HCT116 (cell line): ENCODE data around the gene RCL1. TPM values are rescaled to one million over a fixed set of nuclear protein-coding genes. Genes with fewer than 3 reads are reported as not detected.

Experiments
- ATAC-seq: fragments of 200-7000 bp; cut with Tn5 transposase; 2 replicates; pipeline ENCODE4 v1.9.1; 2020; ENCODE audit warnings: mild to moderate bottlenecking, moderate library complexity
- BruUV-seq: library from RNA; stranded (reverse); fragments of 400-500 nt; replicated peaks from 2 replicates; lab custom pipeline; 2021; lab: Mats Ljungman, UMichigan
- CTCF ChIA-PET: fragments of 300-600 bp; sonication (Branson Sonifier 250); formaldehyde crosslinking; loops from one replicate; lab custom pipeline; 2021; ENCODE audit warnings: antibody characterized with exemption; lab: Charles Lee
- POLR2A ChIA-PET: fragments of 300-600, 350-600 bp; sonication (Branson Sonifier 250); formaldehyde crosslinking; loops from one replicate; lab custom pipeline; 2021; ENCODE audit warnings: antibody characterized with exemption; lab: Charles Lee
- RAD21 ChIA-PET, 2 experiments: fragments of 300-600 bp; sonication (Branson Sonifier 250); formaldehyde crosslinking; loops; one replicate each; lab custom pipeline; 2023; ENCODE audit warnings: low total read pairs in 2 of 2; ENCODE audit not compliant: uncharacterized antibody in 2 of 2, unreplicated experiment in 2 of 2, low non-redundant PET in 1 of 2; lab: Charles Lee
- DNase-seq: peaks from one replicate; pipeline ENCODE4 v3.0.0-alpha.2; 2010; ENCODE audit warnings: low read depth, low spot score
- H2AFZ ChIP-seq: fragments of 200-600 bp; shearing (Covaris generic), sonication (generic); 2 replicates; pipeline ENCODE4 v1.6.1; 2017; ENCODE audit warnings: low read depth, mixed run types, mixed read lengths, antibody characterized with exemption, low read length; ENCODE audit not compliant: poor library complexity, severe bottlenecking
- H3K27ac ChIP-seq: 2 replicates; pipeline ENCODE4 v1.5.1; 2012; ENCODE audit warnings: low read depth, low read length
- H3K27me3 ChIP-seq: fragments of 200-600 bp; sonication (generic); 2 replicates; pipeline ENCODE4 v1.6.1; 2016; ENCODE audit warnings: mixed run types, low read length, mixed read lengths; ENCODE audit not compliant: insufficient read depth
- H3K36me3 ChIP-seq, 2 experiments: fragments of 200-500 bp in 1 of 2; fragments of 200-600 bp in 1 of 2; sonication (Bioruptor generic) in 1 of 2; sonication (generic) in 1 of 2; 2 replicates each; pipeline versions ENCODE4 v1.5.1 to v1.6.1; 2014 to 2016; ENCODE audit warnings: low read length in 2 of 2, inconsistent platforms in 1 of 2, mixed read lengths in 1 of 2, mixed run types in 1 of 2; ENCODE audit not compliant: insufficient read depth in 2 of 2, control insufficient read depth in 1 of 2
- H3K4me1 ChIP-seq, 2 experiments: fragments of 200-600 bp in 1 of 2; sonication (generic) in 1 of 2; 2 replicates each; pipeline versions ENCODE4 v1.5.1 to v1.6.1; 2012 to 2017; ENCODE audit warnings: low read length in 2 of 2, inconsistent platforms in 1 of 2, mild to moderate bottlenecking in 1 of 2, mixed read lengths in 1 of 2, mixed run types in 1 of 2, moderate library complexity in 1 of 2; ENCODE audit not compliant: insufficient read depth in 2 of 2, control insufficient read depth in 1 of 2
- H3K4me2 ChIP-seq: fragments of 200-600 bp; sonication (generic); 2 replicates; pipeline ENCODE4 v1.6.1; 2017; ENCODE audit warnings: mixed run types, low read length, mixed read lengths
- H3K4me3 ChIP-seq, 2 experiments: fragments of 200-600 bp in 1 of 2; sonication (generic) in 1 of 2; replicated peaks in 1 of 2; 2 replicates each; pipeline ENCODE4 v1.5.1; 2011 to 2016; ENCODE audit warnings: low read length in 2 of 2, control low read depth in 1 of 2, low read depth in 1 of 2, mild to moderate bottlenecking in 1 of 2, mixed read lengths in 1 of 2, mixed run types in 1 of 2
- H3K79me2 ChIP-seq: fragments of 200-600 bp; sonication (generic); 2 replicates; pipeline ENCODE4 v1.6.1; 2017; ENCODE audit warnings: mild to moderate bottlenecking, mixed run types, low read length, moderate library complexity, mixed read lengths; ENCODE audit not compliant: insufficient read depth
- H3K9ac ChIP-seq: fragments of 200-600 bp; sonication (generic); 2 replicates; pipeline ENCODE4 v1.6.1; 2016; ENCODE audit warnings: low read length, mixed read lengths
- H3K9me2 ChIP-seq: fragments of 200-600 bp; sonication (generic), shearing (Covaris generic); 2 replicates; pipeline ENCODE4 v1.6.1; 2017; ENCODE audit warnings: mixed run types, mild to moderate bottlenecking, moderate library complexity; ENCODE audit not compliant: insufficient read depth
- H3K9me3 ChIP-seq, 2 experiments: fragments of 200-500 bp in 1 of 2; fragments of 200-600 bp in 1 of 2; sonication (Bioruptor generic) in 1 of 2; sonication (generic) in 1 of 2; 2 replicates each; pipeline ENCODE4 v1.6.1; 2014 to 2017; ENCODE audit warnings: low read length in 2 of 2, mixed read lengths in 2 of 2, inconsistent platforms in 1 of 2, low read depth in 1 of 2, mild to moderate bottlenecking in 1 of 2, mixed run types in 1 of 2, moderate library complexity in 1 of 2; ENCODE audit not compliant: control insufficient read depth in 1 of 2, insufficient read depth in 1 of 2
- H4K20me1 ChIP-seq: fragments of 200-600 bp; sonication (generic), shearing (Covaris generic); 2 replicates; pipeline ENCODE4 v1.6.1; 2017; ENCODE audit warnings: mixed run types, mild to moderate bottlenecking, moderate library complexity; ENCODE audit not compliant: insufficient read depth
- ELF1 ChIP-seq: IDR thresholded peaks from 2 replicates; pipeline ENCODE4 v1.6.1; 2012; ENCODE audit warnings: low read depth, borderline replicate concordance
- FOSL1 ChIP-seq: IDR thresholded peaks from 2 replicates; pipeline ENCODE4 v1.6.1; 2012; ENCODE audit warnings: low read depth
- POLR2AphosphoS5 ChIP-seq: IDR thresholded peaks from 2 replicates; pipeline ENCODE4 v1.6.1; 2011; ENCODE audit warnings: mild to moderate bottlenecking, low read depth, low read length, moderate library complexity
- SIN3A ChIP-seq: IDR thresholded peaks from 2 replicates; pipeline ENCODE4 v1.6.1; 2012; ENCODE audit warnings: low read depth
- ZFX ChIP-seq: fragments of 450-650 bp; IDR thresholded peaks from 2 replicates; pipeline ENCODE4 v1.6.1; 2017
- intact Hi-C: fragments of 100-400 bp; cut with micrococcal nuclease; formaldehyde crosslinking; loops from 2 replicates; pipeline ENCODE4 v1.10.0; 2022
- total RNA-seq: library from RNA; stranded (reverse); gene quantifications from one replicate; pipeline ENCODE4 v1.2.1, GENCODE V29; 2021; ENCODE audit not compliant: unreplicated experiment
- TF ChIP-seq, protein P1 (sequence below), 3 experiments: fragments of 200-600 bp in 1 of 3; sonication (generic) in 1 of 3; IDR thresholded peaks in 2 of 3; conservative IDR thresholded peaks in 1 of 3; 2 replicates each; pipeline ENCODE4 v1.5.1; 2012 to 2017; ENCODE audit warnings: low read depth in 2 of 3, low read length in 2 of 3, antibody characterized with exemption in 1 of 3, borderline replicate concordance in 1 of 3, control low read depth in 1 of 3, mild to moderate bottlenecking in 1 of 3, mixed read lengths in 1 of 3, mixed run types in 1 of 3, moderate library complexity in 1 of 3; ENCODE audit not compliant: insufficient read depth in 1 of 3
- TF ChIP-seq, protein P2 (sequence below): IDR thresholded peaks from 2 replicates; pipeline ENCODE4 v1.6.1; 2011; ENCODE audit warnings: mild to moderate bottlenecking, low read length, moderate library complexity; ENCODE audit not compliant: insufficient replicate concordance; ENCODE audit errors: extremely low read depth
- TF ChIP-seq, protein P3 (sequence below): IDR thresholded peaks from 2 replicates; pipeline ENCODE4 v1.6.1; 2012; ENCODE audit warnings: low read depth
- TF ChIP-seq, protein P4 (sequence below): IDR thresholded peaks from 2 replicates; pipeline ENCODE4 v1.6.1; 2012

RCL1 gene
- total RNA-seq, 1 experiment from 2014 or later: 29.9 TPM

DNA sequence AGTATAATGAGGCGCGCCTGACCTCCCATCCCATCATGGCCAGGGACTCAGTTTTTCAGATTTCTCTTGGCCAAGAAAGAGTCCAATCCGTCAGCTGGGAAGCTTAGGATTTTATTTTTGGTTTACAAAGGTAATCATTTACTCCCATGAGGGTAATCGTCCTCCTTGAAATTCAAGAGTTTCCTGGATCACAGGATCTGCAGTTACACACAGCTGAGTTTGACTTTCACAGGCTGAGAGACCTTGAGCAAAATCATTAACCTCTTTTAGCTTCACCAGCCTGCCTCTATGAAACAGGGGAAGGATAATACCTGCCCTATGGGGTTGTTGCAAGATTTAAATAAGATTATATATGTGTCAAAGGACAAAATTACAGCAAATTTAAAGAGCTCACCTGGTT is 36.3 kb upstream of the RCL1 start (continued):
- TF ChIP-seq ELF1: no peak
- no peak for TF ChIP-seq FOSL1
- no peak for TF ChIP-seq POLR2AphosphoS5

DNA sequence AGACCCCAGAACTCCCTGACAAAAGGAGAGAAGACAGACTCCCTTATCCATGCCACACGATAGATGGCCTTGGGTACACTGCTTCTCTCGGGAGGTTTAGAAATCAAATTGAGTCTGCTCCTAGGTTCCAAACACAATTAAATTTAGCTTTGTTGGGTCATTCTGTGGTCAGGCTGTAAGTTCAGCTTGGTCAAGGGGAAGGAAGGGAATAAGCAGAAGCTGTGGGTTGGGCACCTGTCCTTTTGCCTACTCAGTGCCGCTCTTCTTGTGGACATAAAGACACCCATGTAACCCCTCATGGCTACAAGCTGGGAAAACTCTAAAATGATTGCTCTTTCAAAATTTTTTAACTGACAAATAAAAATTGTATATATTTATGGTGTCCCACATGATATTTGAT is 32.6 kb upstream of the RCL1 start:
- POLR2A ChIA-PET: interaction anchor here (1.2 kb wide), 1 partner anchor 225 kb away, joined by 4 read pairs; the partner anchor contains the start of gene JAK2
- Histone ChIP-seq H3K27me3 (no peaks in the 10 kb centered on the region), H3K9me3 (no peaks in the 10 kb centered on the region), H3K36me3 (no peaks in the 10 kb centered on the region), H3K4me2 (no peak overlapping the region), H3K4me1 (peaks cover 0 to 13% of the 10 kb centered on the region in 2 experiments; a peak in 2 of 4 replicates), H3K9me2 (no peaks in the 10 kb centered on the region), H2AFZ (no peak overlapping the region), H3K79me2 (no peaks in the 10 kb centered on the region), H3K4me3 (no peak overlapping the region), H3K27ac (no peak overlapping the region), H3K9ac (no peak overlapping the region), H4K20me1 (no peaks in the 10 kb centered on the region)
- DNase-seq (no peak), ATAC-seq (no peak)
- CTCF ChIA-PET: interaction anchor here (0.9 to 2.3 kb wide), 9 partner anchors 10 to 841 kb away, joined by 3 to 8 read pairs (median 4); no protein-coding TSS in a partner anchor
- BruUV-seq: no TSS peak
- TF ChIP-seq, protein P1, sequence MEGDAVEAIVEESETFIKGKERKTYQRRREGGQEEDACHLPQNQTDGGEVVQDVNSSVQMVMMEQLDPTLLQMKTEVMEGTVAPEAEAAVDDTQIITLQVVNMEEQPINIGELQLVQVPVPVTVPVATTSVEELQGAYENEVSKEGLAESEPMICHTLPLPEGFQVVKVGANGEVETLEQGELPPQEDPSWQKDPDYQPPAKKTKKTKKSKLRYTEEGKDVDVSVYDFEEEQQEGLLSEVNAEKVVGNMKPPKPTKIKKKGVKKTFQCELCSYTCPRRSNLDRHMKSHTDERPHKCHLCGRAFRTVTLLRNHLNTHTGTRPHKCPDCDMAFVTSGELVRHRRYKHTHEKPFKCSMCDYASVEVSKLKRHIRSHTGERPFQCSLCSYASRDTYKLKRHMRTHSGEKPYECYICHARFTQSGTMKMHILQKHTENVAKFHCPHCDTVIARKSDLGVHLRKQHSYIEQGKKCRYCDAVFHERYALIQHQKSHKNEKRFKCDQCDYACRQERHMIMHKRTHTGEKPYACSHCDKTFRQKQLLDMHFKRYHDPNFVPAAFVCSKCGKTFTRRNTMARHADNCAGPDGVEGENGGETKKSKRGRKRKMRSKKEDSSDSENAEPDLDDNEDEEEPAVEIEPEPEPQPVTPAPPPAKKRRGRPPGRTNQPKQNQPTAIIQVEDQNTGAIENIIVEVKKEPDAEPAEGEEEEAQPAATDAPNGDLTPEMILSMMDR (IDR thresholded peaks at IDR 0.05 in 2 of 3, conservative IDR thresholded peaks at IDR 0.05 in 1 of 3; ENCODE audit: borderline replicate concordance in 1 of 3, insufficient read depth in 1 of 3, low read depth in 2 of 3, low read length in 2 of 3): no peak
- no peak for TF ChIP-seq ZFX
- TF ChIP-seq, protein P2, sequence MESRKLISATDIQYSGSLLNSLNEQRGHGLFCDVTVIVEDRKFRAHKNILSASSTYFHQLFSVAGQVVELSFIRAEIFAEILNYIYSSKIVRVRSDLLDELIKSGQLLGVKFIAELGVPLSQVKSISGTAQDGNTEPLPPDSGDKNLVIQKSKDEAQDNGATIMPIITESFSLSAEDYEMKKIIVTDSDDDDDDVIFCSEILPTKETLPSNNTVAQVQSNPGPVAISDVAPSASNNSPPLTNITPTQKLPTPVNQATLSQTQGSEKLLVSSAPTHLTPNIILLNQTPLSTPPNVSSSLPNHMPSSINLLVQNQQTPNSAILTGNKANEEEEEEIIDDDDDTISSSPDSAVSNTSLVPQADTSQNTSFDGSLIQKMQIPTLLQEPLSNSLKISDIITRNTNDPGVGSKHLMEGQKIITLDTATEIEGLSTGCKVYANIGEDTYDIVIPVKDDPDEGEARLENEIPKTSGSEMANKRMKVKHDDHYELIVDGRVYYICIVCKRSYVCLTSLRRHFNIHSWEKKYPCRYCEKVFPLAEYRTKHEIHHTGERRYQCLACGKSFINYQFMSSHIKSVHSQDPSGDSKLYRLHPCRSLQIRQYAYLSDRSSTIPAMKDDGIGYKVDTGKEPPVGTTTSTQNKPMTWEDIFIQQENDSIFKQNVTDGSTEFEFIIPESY: no peak
- TF ChIP-seq, protein P3, sequence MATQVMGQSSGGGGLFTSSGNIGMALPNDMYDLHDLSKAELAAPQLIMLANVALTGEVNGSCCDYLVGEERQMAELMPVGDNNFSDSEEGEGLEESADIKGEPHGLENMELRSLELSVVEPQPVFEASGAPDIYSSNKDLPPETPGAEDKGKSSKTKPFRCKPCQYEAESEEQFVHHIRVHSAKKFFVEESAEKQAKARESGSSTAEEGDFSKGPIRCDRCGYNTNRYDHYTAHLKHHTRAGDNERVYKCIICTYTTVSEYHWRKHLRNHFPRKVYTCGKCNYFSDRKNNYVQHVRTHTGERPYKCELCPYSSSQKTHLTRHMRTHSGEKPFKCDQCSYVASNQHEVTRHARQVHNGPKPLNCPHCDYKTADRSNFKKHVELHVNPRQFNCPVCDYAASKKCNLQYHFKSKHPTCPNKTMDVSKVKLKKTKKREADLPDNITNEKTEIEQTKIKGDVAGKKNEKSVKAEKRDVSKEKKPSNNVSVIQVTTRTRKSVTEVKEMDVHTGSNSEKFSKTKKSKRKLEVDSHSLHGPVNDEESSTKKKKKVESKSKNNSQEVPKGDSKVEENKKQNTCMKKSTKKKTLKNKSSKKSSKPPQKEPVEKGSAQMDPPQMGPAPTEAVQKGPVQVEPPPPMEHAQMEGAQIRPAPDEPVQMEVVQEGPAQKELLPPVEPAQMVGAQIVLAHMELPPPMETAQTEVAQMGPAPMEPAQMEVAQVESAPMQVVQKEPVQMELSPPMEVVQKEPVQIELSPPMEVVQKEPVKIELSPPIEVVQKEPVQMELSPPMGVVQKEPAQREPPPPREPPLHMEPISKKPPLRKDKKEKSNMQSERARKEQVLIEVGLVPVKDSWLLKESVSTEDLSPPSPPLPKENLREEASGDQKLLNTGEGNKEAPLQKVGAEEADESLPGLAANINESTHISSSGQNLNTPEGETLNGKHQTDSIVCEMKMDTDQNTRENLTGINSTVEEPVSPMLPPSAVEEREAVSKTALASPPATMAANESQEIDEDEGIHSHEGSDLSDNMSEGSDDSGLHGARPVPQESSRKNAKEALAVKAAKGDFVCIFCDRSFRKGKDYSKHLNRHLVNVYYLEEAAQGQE: no peak
- TF ChIP-seq, protein P4, sequence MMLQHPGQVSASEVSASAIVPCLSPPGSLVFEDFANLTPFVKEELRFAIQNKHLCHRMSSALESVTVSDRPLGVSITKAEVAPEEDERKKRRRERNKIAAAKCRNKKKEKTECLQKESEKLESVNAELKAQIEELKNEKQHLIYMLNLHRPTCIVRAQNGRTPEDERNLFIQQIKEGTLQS: no peak
- no peak for TF ChIP-seq SIN3A
- RAD21 ChIA-PET: interaction anchor here in 1 of 2 experiments (1.1 kb wide), 1 partner anchor 227 kb away, joined by 3 read pairs; no protein-coding TSS in a partner anchor
- intact Hi-C loops: loop anchor here (5.0 kb wide), 1 partner anchor 667 kb away; no protein-coding TSS in a partner anchor
